Stimulated activated CD8-positive, alpha-beta memory T cell treated with anti-CD3 and anti-CD28 coated beads, Interleukin-2, amount 100 ng/mL, for 48 hours (primary cell): ENCODE measurements around the gene TXNDC11.
A peak's percentile ranks its signal among the peaks of the same experiment; 100 is the strongest.
"Not testable (repeated sequence)": the region's sequence is repeated elsewhere in the genome, so short reads cannot be mapped to it uniquely, and the experiment has no call there.

Source experiments
- DNase-seq, 2 donors: peaks; one replicate each; pipeline ENCODE4 v3.0.0-alpha.2; 2020; ENCODE audit warnings: low read depth in 2 of 2

The TXNDC11 gene, protein sequence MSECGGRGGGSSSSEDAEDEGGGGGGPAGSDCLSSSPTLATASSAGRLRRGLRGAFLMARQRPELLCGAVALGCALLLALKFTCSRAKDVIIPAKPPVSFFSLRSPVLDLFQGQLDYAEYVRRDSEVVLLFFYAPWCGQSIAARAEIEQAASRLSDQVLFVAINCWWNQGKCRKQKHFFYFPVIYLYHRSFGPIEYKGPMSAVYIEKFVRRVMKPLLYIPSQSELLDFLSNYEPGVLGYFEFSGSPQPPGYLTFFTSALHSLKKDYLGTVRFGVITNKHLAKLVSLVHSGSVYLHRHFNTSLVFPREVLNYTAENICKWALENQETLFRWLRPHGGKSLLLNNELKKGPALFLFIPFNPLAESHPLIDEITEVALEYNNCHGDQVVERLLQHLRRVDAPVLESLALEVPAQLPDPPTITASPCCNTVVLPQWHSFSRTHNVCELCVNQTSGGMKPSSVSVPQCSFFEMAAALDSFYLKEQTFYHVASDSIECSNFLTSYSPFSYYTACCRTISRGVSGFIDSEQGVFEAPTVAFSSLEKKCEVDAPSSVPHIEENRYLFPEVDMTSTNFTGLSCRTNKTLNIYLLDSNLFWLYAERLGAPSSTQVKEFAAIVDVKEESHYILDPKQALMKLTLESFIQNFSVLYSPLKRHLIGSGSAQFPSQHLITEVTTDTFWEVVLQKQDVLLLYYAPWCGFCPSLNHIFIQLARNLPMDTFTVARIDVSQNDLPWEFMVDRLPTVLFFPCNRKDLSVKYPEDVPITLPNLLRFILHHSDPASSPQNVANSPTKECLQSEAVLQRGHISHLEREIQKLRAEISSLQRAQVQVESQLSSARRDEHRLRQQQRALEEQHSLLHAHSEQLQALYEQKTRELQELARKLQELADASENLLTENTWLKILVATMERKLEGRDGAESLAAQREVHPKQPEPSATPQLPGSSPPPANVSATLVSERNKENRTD

DNA sequence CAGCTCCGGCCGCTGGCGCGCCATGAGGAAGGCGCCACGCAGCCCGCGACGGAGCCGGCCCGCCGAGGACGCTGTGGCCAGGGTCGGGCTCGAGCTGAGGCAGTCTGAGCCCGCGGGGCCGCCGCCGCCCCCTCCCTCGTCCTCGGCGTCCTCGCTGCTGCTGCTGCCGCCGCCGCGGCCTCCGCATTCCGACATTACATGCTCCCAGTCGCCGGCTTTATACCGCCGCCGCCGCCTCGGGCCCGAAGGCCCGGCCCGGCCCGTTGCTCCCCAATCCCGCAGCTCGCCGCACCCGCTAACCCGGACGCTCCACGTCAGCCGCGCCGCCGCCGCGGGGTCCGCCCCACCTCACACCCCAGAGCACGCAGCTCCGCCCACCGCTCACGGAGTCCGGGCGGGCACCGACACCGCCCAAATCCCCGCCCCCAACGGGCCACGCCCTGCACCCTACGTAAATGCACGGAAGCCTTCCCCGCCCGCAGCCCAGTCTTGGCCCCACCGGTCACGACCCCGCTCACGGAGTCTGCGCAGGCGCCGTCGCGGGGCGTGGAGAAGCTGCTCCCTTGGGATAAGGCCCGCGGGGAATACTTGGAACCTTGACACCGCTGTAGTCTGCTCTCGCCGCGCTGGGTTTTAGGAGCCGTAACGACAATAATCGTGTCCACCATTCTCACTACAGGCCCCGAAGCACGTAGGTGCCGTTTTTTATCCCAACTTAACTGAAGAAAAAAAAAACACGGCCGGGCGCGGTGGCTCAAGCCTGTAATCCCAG is at the start of gene TXNDC11:
Gene TXNDC11, minus strand, starts transcription at position 322 of the 772 bp plus-strand sequence. Its CDS starts 127 bp downstream, at position 195.
- peak; percentile 100 for DNase-seq

DNA sequence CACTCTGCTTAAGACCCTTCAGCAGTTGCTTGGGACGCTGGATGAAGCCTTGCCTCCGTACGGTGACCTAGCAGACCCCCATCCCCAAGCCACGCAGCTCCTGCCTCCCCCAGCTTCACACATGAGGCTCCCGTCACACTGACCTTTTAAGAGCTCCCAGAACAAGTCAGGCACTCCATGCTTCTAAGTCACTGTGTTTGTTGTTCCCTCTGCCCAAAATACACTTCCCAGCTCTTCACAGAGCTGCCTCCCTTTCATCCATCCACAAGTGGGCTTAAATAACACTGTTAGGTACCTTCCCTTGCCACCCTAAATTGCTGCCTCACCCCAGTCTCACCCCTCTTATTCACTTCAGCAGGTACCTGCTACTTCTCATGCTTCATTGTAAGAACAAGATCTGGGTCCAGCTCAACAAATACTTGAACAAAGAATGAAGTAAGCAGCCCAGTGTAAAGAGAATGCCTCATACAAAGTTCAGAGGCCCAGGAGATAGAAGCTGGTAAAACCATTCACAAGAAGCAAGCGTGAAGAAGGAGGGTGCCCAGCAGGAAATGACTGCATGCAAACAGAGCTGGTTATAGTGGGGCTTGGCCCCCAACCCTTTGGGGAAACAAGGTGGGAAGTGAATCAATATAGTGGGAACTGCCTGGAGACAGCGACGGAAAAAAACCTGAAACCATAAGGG is 48.6 kb upstream of the TXNDC11 start:
- DNase-seq = no peak

DNA sequence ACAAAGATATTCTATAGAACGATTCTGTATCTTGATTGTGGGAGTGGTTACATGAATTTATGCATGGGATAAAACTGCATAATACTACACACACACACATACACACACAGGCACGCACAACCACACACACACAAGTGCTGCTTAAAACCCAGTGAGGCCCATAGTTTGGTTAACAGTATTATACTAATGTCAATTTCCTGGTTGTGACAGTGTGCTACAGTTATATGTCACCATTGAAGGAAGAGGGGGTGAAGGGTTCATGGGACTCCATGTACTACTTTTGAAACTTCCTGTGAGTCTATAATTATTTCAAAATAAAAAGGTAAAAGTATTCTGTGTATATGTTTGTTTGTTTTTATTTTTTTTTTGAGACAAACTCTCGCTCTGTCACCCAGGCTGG is 46.3 kb upstream of the TXNDC11 start:
- no peak for DNase-seq

DNA sequence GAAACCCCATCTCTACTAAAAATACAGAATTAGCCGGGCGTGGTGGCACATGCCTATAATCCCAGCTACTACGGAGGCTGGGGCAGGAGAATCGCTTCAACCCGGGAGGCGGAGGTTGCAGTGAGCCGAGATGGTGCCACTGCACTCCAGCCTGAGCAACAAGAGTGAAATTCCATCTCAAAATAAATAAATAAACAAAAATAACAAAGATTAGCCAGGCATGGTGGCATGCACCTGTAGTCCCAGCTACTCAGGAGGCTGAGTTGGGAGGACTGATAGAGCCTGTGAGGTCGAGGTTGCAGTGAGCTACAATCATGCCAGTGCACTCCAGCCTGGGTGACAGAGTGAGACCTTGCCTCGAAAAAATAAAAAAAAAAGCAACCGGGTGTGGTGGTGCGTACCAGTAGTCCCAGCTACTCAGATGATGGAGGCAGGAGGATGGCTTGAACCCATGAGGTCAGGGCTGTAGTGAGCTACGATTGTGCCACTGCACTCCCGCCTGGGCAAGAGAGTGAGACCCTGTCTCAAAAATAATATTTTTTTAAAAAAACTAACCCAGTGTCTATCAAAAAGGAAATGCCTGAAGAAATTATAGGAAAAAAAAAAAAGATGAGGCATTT is 42.4 kb upstream of the TXNDC11 start:
- DNase-seq = not testable (repeated sequence)

DNA sequence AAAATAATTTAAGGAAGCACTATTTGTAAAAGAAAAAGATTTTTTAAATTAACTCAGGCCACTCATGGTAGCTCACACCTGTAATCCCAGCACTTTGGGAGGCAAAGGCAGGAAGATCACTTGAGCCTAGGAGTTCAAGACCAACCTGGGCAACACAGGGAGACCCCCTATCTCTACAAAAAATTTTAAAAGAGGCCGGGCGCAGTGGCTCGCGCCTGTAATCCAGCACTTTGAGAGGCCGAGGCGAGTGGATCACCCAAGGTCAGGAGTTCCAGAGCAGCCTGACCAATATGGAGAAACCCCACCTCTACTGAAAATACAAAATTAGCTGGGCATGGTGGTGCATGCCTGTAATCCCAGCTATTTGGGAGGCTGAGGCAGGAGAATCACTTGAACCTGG is 41.7 kb upstream of the TXNDC11 start:
- not testable (repeated sequence) for DNase-seq

DNA sequence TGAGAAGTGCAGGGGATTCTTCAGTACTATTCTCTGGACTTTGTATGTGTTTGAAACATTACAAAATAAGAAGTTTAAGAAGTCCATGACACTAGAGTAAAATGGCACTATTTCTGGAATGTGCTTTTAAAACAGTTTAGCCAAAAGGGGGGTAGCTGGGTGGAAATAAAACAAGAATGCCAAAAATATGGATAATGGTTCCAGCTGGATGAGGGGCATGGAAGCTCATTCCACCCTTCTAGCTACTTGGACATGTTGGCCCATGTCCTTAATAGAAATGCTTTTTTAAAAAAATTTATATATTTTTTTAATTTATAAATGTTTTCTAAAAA is 41.3 kb upstream of the TXNDC11 start:
- no peak for DNase-seq

DNA sequence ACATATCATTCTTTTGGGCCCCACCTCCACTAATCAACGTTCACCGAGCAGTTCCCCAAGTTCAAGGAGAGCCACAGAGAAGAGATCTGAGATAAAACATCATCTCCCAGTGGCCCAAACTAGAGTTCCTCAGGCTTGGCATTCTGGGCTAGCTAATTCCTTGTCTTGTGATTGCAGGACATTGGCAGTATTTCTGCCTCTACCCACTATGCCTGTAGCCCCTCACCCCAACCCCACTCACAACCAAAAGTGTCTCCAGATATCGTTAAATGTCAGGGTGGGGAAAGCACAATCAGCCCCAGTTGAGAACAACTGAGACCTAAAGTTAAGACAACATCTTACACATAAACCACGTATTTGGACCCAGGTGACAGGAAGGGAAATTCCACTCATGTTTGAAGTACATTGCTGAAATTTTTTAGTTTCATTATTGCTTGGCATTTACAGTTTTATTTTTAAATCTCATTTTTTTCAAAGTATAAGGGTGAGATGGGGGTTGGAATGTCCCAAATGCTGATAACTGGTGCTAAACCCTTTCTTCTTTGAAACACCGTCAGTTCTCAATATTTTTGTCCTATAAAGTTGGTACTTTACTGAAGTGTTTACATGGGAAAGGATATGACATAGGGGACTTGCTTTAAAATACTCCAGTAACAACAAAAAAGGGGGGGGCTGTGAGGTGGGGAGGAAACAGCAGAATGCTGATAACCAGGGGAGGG is 40.8 kb upstream of the TXNDC11 start:
- DNase-seq = no peak

DNA sequence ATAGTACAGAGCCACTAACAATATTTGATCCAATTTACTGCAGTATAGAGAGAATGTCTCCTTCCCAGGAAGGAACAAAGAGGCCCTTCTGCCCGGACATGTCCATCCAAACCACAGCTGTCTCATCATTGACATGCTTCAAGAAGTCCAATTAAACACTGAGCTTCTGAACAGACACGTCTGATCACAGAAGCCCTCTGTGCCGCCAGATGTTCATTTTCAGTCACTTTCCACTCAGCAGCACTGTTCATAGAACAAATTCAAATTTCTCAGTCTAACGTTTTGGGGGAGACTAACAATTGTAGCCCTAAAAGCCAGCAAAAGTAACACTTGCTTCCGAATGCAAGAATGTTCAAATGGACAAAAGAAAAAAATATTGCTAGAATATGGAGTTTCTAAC is 39.1 kb upstream of the TXNDC11 start:
- no peak for DNase-seq

DNA sequence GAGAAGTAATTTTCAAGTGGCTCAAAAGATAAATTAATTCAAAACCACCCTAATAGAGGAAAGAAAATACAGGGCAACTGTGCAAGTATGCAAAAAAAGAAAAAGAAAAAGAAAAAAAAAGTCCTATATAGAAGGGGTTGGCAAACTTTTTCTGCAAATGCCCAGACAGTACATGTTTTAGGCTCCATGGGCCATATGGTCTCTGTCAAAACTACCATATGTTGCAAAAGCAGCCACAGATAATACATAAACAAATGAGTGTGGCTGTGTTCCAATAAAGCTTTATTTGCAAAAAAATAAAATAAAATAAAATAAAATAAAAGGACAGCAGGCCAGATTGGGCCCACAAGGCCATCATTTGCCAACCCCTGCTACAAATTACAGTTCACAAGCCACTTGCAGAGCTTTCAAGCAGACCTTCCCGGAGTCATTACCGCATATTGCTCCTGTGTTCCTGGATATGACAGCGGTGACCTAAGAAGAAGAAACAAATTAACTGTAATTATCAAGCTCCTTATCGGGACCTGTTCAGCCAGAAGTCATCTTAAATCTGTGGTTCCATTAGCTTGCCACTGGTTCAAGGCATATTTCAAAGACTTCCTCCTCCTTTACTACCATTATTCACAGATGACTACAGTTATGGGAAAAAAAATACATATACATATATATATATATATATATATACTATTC is 38.5 kb upstream of the TXNDC11 start:
- no peak for DNase-seq

DNA sequence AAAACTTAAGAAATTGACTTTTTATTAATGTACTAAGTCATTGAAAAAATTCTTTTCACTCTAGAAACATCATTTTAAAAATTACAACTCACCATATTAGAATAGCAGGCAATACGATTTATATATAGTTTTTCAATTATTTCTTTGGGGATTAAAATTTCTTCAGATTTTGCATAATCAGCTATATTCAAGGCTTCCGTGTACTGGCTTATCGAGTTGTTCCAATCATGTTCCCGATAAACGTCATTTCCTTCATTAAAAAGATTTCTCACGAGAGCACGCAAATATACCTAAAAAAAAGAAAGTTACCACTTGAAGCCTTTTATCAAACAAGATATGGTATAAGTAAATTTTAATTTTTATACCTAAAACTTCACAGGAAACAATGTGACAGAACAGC is 36.4 kb upstream of the TXNDC11 start:
- DNase-seq = no peak

DNA sequence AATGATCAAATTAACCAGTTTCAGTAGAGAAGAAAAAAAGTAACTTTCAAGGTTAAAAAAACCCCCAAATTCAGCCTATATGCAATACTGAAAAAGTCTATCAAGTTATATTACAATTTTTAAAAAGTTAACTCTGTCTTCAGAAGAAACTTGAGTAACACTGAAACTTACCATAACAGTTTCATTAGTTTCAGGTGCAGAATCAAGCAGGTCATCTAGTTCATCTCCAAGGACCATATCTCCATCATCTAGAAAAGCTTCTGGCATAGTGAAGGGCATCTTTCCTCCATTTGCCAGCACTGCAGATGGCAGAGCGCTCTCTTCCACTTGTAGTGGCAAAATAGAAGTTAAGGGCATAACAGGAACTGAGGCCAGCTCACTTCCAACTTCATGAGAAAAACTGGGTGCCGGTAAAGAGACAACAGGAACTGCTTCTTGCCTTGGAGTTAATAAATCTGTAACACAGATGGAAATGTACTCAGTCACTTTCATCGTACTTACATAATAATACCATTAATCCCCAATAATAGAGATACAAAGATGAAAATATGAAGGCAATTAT is 31.5 kb upstream of the TXNDC11 start:
- no peak for DNase-seq

DNA sequence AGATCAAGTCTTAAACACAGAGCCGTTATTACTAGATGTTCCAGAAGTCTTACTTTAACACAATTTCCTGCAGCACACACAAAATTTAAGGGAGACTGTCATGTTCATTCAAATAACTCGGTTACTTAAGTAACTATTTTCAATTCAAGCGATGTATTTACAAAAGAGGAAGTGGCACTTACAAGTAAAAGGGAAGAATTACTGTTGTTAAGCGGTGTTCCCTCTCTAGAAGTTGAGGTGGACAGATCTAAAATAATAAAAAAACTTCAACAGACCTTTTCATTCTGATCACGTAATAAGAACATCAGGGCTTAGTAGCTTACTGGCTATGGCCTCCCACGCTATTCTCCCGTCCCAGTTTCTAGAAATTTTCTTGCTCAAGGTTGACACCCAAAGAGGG is 26.2 kb upstream of the TXNDC11 start:
- DNase-seq = no peak

DNA sequence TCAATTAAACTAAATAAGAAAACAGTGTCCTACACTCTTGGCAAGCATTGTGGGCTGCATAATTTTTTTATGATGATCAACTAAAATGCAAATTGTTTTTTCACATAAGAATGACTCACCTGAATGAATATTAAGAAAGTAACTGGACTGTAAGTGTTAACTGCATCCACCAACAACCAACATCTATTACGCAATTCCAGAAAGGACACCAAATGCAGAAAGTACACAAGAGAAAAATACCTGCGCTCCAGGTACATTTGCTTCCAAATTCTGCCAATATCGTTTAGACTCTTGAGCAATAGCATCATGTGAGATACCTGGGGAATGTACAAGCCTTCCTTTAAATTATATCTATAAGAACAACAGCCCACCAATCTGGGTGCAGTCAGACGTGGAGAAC is 19.8 kb upstream of the TXNDC11 start:
- no peak for DNase-seq

DNA sequence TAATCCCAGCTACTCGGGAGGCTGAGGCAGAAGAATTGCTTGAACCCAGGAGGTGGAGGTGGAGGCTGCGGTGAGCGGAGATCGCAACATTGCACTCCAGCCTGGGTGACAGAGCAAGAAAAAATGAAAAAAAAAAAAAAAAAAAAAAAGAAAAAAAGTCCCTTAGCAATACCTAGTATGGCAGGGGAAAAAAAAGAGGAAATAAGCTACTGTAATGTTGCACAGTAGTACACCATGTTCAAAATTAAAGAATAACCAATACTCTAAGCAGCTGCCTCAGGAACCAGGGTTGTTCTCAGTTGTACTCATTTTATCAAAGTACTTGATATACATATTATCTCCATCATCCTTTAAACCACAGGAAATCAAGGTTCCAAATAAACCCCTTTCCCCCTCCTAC is 17.3 kb upstream of the TXNDC11 start:
- no peak for DNase-seq

DNA sequence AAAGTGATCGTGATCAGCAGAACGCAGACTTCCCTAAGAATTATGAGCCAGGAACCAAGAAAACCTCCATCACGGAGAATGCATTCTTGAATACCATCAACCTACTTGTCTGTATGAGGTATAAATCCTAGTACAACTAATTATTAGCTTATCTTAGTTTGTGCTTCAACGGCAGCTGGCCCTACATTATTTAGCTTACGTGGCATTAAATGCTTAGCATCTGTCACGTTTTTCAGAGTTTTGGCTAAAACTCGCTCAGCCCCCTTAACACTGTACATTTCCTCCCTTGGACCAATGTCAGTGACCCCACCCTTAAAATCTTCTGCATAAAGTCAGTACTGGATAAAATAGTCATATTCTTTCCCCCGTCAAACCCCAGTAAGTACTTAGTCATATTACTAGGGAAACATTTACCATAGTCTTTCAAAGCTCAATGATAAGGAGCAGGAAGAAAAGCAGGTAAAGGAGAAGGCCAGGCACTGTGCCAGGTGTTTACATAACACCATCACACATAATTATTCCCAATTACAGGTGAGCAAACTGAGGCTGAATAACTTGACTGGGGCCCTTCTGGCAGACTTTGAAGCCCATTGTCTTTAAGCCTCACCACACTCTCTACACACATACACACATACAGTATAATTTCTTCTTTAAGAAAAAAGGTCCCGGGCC is 16.6 kb upstream of the TXNDC11 start:
- no peak for DNase-seq

DNA sequence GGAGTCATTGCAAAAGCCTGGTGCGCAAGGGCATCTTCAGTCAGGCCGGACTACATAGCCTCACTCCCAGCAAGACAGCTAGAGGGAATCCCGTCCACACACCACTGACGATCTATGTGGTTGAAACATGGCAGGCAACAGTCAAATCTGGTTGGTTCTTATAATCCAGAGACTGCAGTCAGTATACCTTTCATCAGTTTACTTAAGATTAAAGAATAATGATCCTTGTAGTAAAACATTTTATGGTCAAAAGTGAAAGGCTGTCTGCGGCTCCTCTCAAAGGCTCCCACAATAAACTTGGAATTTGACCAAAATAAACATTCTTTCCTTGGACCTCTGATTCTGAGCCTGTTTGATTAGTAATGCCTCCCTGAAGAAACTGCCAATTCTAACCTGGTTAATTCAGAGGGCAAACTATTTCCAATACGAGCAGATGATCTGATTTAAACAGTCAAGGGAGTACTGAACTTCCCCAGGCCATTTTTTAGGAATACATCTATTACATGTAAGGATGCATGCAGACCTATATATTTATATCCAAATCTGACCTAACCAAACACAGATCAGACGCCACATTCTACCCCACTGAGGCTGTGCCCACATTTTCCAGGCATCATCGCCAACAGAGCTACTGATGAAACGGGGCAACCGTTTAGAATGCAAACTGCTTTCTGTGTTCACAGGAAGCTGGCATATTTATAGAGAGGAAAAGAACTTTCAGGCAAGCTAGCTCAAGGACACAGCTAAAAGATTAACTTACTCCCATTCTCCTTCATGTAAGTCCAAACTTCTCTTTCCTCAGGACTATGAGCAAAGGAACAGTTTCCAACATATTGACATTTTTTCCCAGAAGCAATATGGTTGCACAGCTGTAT is 15.3 kb upstream of the TXNDC11 start:
- no peak for DNase-seq

DNA sequence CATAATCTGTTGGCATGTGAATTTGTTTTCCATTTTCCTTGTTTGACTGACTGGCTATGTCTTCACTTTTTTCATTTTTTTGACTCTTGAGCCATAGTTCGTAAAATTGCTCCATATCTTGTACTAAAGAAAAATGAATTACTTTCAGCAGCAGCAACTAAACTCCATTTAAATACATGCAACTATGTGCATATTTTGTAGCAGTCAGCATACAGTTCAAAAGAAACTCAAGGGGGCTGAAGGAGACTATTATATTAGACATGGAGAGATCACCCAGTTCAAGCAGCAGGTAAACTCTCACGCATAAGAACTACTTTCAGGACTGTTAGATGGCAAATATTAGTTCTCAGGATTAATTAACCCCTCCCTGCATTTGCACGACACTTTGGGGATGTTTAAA is 13.6 kb upstream of the TXNDC11 start:
- no peak for DNase-seq
